Measurements from ENCODE around the gene IRS1. TPM values are rescaled to one million over a fixed set of nuclear protein-coding genes. Genes with fewer than 3 reads are reported as not detected.

Gene IRS1
- polyA plus RNA-seq, 1 of the 3 experiments (the other 2 are of a cell fraction) = 16.5 TPM

DNA sequence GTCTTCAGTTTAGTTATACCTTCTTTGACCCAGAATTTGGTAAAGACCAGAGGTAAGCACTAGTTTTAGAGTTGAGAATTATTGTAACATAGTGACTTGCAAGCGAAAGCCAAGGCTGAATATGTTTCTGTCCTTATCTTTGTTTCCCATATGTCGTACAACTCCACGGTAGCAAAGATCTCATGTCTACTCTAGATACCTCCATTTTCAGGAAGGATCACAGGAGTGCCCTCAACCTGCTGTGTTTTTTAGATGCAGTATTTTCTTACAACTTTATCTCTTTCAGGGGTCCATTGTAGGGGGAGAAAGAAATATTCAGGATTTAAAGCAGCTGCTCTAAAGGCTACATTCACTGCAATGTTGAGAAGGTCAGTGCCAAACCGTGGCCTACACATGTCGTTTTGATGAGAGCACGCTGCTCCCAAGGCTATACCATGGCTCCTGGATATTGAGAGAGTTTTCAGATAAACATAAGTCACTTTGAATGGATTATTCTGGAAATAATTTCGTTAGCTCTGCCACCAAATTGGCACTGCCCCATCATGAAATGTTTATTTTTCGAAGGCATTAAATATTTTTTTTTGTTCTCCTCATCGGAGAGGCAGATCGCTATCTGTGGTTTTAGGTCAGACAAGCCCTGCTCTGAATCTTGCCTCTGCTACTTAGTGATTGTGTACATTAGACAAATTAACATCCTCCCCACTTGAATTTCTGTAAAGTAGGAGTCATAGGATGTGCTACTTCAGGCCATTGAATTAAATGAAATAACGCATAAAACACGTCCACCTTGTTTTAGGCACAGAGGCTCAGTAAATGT lies 38.4 kb upstream of the IRS1 start:
- ChIA-PET POLR2A (no interaction called here), CTCF (interaction anchor here (0.5 to 1.6 kb wide), 4 partner anchors 23 to 1830 kb away, joined by 3 to 4 read pairs (median 4); no protein-coding TSS in a partner anchor)
- WGBS (ENCODE audit: low lambda C conversion rate) = 65% methylated on average over 12 of the region's 12 CpGs

More for the DNA sequence above, 38.4 kb upstream of the IRS1 start:
- TF ChIP-seq NRF1 (IDR thresholded peaks at IDR 0.05; ENCODE audit: low read depth, low read length) = no peak
- no peak for TF ChIP-seq TEAD4 (IDR thresholded peaks at IDR 0.05; ENCODE audit: borderline replicate concordance, insufficient read depth)
- no peak for TF ChIP-seq PBX3 (IDR thresholded peaks at IDR 0.05)
- no peak for TF ChIP-seq MXI1 (IDR thresholded peaks at IDR 0.05; ENCODE audit: low read depth, low read length)
- TF ChIP-seq EZH2phosphoT487 (IDR thresholded peaks at IDR 0.05; ENCODE audit: borderline replicate concordance, low read depth) = no peak
- no peak for TF ChIP-seq RFX5 (IDR thresholded peaks at IDR 0.05; ENCODE audit: low read length)
- TF ChIP-seq MAX (IDR thresholded peaks at IDR 0.05; ENCODE audit: low read depth) = no peak
- no peak for TF ChIP-seq FOXJ3 (CRISPR knock-in tag; IDR thresholded peaks at IDR 0.05)
- TF ChIP-seq IRF3 (IDR thresholded peaks at IDR 0.05; ENCODE audit: low read depth, low read length) = no peak
- TF ChIP-seq, protein P1, sequence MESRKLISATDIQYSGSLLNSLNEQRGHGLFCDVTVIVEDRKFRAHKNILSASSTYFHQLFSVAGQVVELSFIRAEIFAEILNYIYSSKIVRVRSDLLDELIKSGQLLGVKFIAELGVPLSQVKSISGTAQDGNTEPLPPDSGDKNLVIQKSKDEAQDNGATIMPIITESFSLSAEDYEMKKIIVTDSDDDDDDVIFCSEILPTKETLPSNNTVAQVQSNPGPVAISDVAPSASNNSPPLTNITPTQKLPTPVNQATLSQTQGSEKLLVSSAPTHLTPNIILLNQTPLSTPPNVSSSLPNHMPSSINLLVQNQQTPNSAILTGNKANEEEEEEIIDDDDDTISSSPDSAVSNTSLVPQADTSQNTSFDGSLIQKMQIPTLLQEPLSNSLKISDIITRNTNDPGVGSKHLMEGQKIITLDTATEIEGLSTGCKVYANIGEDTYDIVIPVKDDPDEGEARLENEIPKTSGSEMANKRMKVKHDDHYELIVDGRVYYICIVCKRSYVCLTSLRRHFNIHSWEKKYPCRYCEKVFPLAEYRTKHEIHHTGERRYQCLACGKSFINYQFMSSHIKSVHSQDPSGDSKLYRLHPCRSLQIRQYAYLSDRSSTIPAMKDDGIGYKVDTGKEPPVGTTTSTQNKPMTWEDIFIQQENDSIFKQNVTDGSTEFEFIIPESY (IDR thresholded peaks at IDR 0.05; ENCODE audit: borderline replicate concordance, low read depth) = no peak
- TF ChIP-seq RAD21 (IDR thresholded peaks at IDR 0.05; ENCODE audit: low read length) = no peak
- no peak for TF ChIP-seq FOSL2 (IDR thresholded peaks at IDR 0.05; ENCODE audit: borderline replicate concordance, low read depth)
- no peak; the same call in 1 of the 2 replicates for TF ChIP-seq GATA2 (CRISPR knock-in tag; IDR thresholded peaks at IDR 0.05)
- no peak for TF ChIP-seq USF1 (IDR thresholded peaks at IDR 0.05; ENCODE audit: borderline replicate concordance, low read depth)
- no peak for TF ChIP-seq SIN3A (IDR thresholded peaks at IDR 0.05; ENCODE audit: borderline replicate concordance, low read depth, low read length)
- DNase-seq = peak; percentile 14
- H4K20me1 ChIP-seq (ENCODE audit: insufficient read depth) = no peaks in the 10 kb centered on the region
- H3K27me3 ChIP-seq (ENCODE audit: insufficient read depth) = no peaks in the 10 kb centered on the region
- 0 out of 2 replicates have a peak, but pooled peaks cover 6% of the 10 kb centered on the region for H3K9me3 ChIP-seq
- peaks cover 16% of the 10 kb centered on the region for H3F3A ChIP-seq (replicated peaks; ENCODE audit: insufficient read depth)
- H3K79me2 ChIP-seq (ENCODE audit: insufficient read depth) = peaks cover 41% of the 10 kb centered on the region
- 0 out of 2 replicates have a peak overlapping the region, but pooled peaks have one; percentile 2 for H3K9ac ChIP-seq
- H2AFZ ChIP-seq (ENCODE audit: low read depth) = no peak overlapping the region
- H3K27ac ChIP-seq (ENCODE audit: low read depth in 2 of 2, low read length in 1 of 2) = peak overlapping the region; percentile 51 to 97; a peak in 2 of 4 replicates
- peaks cover 6 to 18% of the 10 kb centered on the region in 2 experiments; a peak in 3 of 4 replicates for H3K4me1 ChIP-seq (ENCODE audit: control insufficient read depth in 1 of 2, insufficient read depth in 2 of 2, low read depth in 1 of 2, low read length in 1 of 2)
- H3K4me3 ChIP-seq (ENCODE audit: low read depth in 2 of 2, low read length in 1 of 2) = no peak overlapping the region
- H3K36me3 ChIP-seq (replicated peaks in 1 of 2; ENCODE audit: control insufficient read depth in 1 of 2, insufficient read depth in 2 of 2, low read length in 1 of 2) = peaks cover 0 to 24% of the 10 kb centered on the region in 2 experiments
- H3K4me2 ChIP-seq = peak overlapping the region; percentile 93
- H3K9me2 ChIP-seq = no peaks in the 10 kb centered on the region
